Superior temporal gyrus (tissue), 1 donor: ENCODE data around the gene GBP2.
"Not testable (repeated sequence)": the region's sequence is repeated elsewhere in the genome, so short reads cannot be mapped to it uniquely, and the experiment has no call there.

Experiments
- DNase-seq: peaks from one replicate; pipeline ENCODE4 v3.0.0-alpha.2; 2016; ENCODE audit errors: extremely low spot score

Gene GBP2, protein sequence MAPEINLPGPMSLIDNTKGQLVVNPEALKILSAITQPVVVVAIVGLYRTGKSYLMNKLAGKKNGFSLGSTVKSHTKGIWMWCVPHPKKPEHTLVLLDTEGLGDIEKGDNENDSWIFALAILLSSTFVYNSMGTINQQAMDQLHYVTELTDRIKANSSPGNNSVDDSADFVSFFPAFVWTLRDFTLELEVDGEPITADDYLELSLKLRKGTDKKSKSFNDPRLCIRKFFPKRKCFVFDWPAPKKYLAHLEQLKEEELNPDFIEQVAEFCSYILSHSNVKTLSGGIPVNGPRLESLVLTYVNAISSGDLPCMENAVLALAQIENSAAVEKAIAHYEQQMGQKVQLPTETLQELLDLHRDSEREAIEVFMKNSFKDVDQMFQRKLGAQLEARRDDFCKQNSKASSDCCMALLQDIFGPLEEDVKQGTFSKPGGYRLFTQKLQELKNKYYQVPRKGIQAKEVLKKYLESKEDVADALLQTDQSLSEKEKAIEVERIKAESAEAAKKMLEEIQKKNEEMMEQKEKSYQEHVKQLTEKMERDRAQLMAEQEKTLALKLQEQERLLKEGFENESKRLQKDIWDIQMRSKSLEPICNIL

DNA sequence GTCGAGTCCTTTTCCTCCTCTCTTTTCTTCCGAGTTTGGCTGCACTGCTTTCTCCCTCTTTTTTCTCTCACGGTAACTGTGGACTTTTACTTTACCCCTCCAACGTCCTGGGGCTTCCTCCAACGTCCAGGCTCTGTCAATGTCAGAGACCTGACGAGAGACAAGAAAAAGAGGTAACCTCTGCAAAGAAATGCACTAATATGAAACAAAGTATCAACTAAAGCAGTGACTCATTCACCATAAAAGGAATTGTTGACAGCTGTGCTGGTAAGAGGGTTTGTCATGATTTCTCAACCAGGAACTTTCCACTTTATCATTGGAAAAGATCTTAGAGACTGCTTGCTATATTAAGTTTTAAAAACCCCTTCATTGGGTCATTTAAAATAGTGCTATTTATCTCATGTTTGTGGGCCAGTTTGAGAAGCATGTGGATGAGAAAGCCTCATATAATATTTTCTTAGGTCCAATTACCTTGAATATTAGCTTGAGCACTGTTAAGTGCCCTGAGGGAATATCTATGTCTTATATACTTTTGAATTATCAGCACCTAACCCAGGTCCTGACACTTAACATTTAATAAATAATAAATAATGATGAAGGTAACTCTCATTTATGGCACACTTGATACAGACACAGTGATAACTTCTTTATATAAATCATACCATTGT, at the start of gene GBP2:
TSS of gene GBP2 (minus strand) at position 202 of the 668 bp plus-strand sequence. CDS start 4,148 bp downstream, outside the sequence.
- DNase-seq, result no peak

DNA sequence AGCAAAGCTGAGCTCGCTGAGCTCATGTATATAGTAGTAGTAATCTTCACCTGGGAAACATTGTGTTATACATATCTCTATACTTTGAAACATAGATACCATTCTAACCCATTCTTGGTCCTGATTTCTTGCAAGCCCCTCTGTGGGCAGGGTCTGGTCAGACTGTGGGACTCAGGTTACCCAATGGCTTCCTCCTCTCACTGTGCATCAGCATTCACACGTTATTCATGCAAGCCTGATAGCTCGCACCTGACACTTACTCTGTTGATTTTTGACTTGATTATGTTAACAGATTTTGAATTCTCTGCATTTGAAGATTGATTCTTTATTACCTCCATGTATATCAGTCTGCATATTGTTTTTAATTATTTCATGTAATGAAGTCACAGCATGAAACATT, 48.6 kb upstream of the GBP2 start:
- DNase-seq, result no peak

DNA sequence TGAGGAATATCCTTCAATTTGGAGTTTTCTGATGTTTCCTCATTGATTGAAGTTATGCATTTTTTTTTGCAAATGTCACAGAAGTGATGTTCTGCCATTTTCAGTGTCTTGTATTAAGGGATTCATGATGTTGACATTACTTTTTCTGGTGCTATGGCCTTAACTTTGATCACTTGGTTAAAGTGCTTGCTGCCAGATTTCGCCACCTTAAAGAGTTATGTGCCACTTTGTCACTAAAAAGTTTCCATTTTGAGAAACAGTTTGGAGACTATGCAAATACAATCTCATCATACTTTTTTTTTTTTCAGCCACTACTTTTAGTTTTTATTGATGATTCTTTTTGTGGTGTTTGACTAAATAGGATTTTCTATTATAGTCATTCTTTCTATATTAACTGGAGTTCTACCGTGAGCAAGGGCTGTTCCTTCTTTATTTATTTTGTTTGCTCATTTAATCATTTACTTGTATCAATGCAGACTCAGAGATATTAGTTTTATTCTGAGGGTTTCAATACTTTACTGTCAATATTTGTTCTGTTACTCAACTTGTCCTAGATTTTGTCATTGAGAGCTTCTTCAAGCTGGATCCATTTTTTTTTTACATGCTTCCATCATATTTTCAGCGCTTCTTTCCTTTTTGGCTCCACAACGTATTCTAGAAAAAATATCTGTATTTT, 46.7 kb upstream of the GBP2 start:
- DNase-seq, result no peak

DNA sequence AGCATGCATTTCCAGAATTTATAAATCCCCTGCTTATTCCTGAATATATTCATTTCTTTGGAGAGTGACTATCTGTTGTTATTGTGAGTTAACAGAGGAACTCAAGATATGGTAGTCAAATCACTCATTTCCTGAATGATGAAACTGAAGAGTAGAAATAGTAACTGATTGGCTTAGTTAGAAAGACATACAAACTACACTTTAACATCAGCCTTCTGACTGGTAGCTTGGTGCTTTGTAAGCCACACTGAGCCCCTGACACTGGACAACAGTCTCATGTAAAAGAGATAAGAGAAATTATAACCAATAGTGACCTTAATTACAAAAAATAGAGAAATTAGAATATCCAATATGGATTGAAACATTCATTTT, 45.1 kb upstream of the GBP2 start:
- no peak for DNase-seq

DNA sequence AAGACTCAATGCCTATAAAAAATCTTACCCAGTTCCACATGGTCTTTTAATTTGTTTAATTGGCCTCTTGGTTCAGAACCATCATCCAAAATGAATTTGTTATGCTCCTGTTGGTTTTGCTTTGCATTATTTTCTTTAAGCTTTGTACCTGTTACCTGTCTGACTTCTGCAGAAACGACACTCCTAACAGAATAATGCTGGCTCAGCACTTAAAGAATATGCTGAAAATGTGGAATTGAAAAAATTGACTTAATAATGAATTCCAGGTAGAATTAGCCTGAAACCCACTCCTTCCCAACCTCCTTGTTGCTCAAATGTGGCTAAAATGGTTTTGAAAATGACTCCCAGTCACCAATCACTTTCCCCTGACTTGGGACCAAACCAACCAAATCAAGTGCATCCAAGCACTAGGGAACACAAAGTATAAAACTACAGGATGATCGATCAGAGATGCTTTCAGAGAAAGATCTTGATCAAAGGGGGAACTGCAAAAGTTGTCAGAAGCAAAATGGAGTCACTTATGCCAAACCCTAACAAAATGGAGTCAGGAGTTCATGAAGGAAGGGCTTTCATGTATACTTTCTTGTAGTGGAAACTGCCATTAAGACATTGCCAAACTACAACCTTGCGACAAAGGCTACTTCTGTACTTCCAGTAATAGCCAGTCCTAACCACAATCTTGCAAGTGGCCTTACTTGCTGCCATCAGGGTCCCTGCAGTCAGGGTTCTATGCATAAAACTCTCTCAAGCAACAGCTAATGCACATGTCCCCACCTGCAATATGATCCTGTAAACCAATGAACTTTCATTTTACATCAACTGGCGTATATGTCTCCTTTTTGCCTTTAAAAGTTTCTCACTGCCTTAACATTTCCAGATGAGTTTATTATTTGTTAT, 44.5 kb upstream of the GBP2 start:
- no peak for DNase-seq

DNA sequence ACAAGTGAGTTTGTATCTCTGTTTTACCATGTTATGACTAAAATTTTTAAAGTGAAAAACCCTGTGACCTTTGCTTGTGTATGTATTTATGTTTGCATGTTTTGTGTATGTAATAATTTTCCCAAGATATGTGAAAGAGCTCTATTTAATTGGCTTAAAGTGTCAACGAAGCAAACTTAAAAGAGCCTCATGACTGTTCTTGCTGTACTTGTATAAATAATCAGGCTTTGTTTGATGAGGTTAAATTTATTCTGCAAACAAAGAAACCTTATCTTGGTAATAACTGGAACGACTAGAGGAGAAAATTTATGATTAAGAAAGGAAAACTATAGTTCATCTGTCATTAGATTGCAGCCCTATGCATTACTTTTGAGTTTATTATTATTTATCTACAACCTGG, 43.3 kb upstream of the GBP2 start:
- DNase-seq, result no peak

DNA sequence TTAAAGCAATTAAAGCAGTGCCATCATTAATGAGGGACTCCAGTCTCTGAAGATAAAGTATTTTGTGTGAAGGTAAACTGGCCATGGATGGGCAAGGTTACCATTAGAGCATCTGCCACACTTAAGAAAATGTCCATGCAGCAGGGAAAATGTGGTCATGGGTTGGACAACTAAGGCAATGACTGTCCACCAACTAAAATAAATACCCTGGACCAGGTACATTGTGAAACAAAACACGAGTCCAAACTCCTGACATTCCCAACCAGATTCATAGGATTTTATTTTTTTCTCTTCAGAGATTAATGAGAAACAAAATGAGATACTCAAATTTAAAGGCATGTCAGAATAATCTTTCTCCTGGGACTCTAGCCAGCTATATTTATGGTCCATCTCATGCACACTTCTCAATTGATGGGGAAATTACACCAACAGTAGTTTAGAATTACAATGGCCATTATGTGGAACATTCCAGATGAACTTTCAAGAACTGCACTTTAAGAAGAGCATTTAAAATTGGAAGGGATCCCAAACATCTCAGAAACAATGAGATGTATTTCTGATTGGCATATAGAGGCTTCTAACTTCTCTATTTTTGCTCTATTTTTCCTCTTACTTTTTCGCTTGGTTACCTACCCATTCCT, 41.8 kb upstream of the GBP2 start:
- no peak for DNase-seq

DNA sequence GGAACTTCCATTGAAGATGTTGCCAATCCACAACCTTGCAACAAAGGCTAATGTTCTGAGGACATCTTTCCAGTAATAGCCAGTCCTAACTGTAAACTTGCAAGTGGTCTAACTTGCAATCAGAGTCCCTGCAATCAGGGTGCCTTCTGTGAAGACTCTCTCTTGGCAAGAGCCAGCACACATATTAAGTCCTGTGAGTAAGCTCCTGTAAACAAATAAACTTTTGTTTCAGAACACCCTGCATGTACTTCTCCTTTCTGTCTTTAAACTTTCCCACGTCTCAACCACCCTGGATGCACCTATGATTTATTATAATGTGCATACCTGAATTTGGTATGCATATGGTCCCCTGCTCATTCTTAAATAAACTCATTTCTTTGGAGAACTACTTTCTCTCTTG, 40.8 kb upstream of the GBP2 start:
- no peak for DNase-seq

DNA sequence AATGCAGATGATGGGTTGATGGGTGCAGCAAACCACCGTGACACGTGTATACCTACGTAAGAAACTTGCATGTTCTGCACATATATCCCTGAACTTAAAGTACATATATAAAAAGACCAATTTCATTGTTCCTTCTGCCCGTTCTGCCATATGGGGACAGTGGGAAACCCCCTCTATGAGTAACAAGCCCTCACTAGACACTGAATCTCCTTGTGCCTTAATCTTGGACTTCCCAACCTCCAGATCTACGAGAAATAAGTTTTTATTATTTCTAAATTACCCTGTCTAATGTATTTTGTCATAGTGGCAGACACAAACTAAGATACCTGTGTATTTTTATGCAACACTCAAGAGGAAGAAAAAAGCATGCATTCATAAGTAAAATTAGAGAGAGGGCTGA, 39.9 kb upstream of the GBP2 start:
- DNase-seq, result no peak

DNA sequence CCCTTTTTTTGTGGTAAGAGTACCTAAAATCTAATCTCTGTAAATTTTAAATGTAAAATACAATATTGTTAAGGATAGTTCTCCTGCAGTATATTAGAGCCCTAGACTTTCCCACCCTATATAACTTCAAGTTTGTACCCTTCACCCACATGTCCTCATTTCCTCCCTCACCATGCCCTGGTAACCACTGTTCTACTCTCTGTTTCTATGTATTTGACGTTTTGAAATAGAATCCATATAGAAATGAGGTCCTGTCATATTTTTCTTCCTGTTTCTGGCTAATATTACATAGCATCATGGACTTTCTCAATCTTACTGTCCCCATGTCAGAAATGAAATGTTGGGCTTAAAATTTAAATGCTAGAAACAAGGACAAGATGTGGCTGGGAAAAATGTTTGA, 25.1 kb upstream of the GBP2 start:
- no peak for DNase-seq

DNA sequence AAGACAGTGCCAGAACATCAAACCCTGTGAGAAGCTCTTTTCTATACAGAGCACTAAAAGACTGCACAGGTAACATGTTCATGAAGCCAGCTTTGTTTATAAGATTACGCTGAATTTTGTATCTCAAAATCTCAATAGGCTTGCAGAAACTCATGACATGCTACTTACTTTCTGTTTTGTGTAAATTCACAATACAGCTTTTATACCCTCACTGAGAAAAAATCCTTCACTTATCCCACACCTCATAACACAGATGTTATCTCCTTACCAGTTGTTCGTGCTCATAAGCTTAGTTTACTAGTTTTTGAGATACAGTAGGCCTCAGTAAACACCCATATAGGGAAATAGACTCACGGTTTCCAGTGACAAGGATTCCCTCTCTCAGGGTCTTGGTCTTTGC, 24.1 kb upstream of the GBP2 start:
- DNase-seq, result no peak

DNA sequence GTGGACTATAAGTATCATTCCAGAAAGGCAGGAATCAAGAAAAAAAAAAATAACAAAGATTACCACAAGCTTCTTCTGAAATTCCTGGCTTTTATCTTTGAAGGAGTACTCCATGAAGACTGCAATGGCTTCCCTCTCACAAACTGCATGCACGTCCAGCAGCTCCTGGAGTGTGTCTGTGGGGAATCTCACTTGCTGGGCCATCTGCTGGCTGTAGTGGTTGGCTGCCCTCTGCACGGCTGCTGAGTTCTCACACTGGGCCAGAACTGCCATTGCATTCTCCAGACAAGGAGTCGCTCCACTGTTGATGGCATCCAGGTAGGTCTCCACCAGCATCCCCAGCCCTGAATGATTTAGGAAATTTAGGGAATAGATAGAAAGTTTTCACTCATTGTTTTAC, 23.3 kb upstream of the GBP2 start:
- DNase-seq, result no peak

DNA sequence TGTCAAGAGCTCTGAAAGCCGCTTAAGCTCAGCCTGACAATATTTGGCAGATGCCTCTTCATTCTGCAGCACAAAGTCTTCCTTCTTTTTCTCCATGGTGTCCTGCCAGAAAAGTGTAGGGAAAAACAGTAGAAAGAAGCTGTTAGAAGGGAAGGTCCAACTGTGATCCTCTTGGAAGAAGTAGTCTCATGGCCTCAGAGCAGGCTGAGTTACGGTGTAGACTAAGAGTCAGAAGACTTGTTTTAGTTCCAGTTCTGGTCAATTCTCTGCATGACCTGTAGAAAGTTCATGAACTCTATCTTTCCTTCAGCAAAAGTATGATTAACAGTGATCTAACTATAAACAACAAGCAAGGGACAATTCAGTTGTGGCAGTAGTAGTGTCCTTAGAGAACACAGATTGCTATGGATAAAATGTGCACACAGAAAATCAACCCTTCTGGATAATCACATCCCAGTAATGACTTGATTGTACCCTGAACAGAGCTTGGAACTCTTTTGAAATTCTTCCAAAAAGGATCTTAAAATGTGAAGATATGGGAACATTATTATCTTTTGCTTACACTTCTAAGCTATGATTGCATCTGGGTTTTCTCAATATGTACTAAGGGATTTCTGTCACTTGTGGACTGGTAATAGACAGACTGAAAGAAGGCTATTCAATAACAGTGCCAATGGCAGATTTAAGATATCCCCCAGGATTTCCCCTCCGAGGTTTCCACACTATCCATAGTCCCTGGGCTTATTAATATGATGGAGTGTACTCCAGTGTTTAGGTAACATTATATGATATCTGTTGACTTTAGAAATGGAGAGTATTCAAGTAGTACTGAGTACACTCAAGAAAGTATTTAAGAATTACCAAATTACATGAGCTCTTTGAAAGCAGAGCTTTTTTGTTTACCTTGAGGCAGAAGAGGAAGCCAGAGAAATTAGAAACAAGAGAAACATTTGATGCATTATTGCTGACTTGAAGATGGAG, 22.1 kb upstream of the GBP2 start:
- no peak for DNase-seq

DNA sequence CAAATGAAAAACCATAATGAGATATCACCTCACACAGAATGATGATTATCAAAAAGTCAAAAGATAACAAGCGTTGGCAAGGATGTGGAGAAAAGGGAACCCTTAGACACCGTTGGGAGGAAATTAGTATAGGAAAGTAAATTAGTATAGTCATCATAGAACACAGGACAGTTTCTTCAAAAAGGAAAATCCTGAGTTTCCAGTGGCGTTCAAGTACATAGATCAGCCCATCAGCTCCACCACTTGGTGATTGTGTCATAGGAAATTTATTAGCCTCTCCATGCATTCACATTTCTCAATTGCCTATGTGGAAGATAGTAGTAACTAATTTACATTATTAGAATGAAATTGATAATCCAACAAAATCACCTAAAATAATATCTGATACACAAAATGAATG, 20.8 kb upstream of the GBP2 start:
- DNase-seq, result no peak

DNA sequence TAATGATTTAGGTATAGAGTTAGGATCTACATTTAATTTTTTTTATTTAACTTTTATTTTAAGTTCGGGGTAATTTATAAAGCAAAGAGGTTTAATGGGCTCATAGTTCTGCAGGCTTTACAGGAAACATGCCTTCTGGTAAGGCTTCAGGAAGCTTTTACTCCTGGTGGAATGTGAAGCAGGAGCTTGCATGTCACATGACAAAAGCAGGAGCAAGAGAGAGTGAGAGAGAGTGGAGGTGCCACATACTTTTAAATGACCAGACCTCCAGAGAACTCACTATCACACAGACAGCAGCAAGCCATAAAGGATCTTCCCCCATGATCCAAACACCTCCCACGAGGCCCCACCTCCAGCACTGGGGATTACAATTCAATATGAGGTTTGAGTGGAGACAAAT, 17.6 kb upstream of the GBP2 start:
- DNase-seq, result no peak

DNA sequence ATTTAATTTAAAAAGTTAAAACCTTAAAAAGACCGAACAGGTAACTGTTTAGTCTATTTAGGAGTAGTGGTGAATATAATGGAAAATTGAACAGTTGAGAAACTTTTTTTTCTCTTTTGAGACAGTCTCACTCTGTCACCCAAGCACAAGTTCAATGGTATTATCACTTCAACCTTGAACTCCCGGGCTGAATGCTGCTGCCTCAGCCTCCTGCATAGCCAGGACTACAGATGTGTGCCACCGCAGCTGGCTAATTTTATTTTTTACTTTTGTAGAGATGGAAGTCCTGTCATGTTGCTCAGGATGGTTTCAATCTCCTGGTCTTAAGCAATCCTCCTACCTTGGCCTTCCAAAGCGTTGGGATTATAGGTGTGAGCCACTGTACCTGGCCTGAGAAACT, 16.2 kb upstream of the GBP2 start:
- DNase-seq, result no peak

DNA sequence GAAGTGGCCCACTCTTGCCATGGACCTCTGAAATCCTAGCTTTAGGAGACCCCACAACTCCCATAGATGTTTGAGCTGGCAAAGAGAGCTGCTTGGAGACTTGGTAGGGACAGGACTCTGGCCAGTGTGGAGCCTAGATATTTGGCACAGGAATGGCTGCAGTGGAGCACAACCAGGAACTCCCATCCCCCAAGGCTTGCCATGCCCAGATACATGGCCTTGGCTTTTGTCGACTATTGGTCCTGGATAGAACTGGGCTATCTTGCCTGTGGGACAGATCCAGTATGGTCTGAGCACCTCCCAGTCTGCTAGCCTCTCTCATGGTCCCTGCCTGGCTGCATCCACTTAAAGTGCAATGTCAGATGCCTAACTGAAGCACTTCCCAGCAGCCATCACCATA, 7.8 kb upstream of the GBP2 start:
- DNase-seq, result no peak

DNA sequence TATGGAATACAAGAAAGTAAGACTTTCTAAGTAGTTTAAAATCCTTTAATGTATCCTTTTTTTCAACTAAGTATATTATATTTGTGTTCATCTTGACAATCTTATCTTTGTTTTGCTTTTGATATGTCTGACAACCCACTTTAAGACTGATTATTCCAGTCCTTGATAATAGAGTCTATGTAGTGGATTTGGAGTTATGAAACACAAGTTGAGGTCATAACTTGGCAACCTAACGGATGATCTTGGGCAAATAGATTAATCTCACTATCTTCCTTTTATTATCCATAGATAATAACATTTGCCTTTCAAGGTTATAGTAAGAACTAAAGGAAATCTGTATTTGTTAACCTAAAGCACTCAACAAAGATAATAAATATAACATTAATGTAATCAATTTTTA, 4.8 kb upstream of the GBP2 start:
- no peak for DNase-seq

DNA sequence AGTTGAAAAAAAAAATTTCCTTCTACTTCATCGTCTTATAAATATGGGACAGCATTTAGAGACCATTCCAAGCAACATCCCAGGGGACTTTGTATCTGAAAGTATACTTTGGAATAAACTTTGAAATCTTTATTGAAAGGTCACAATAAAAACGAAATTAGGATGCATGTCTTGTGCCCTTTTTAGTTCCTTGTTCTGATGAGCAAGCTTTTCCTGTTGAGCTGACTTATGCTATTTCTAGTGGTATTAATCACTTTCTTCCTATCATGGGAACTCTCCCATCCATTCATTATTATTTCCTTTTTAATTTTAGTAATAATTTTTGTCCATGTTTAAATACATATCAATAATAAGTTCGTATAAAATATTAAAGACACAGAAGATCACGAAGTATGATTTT, 4.0 kb upstream of the GBP2 start:
- DNase-seq, result no peak

DNA sequence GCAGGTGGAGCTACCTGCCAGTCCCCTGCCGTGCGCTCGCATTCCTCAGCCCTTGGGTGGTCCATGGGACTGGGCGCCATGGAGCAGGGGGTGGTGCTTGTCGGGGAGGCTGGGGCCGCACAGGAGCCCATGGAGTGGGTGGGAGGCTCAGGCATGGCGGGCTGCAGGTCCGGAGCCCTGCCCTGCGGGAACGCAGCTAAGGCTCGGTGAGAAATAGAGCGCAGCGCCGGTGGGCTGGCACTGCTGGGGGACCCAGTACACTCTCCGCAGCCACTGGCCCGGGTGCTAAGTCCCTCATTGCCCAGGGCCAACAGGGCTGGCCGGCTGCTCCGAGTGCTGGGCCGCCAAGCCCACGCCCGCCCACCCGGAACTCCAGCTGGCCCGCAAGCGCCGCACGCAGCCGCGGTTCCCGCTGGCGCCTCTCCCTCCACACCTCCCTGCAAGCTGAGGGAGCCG, 2.1 kb upstream of the GBP2 start:
- not testable (repeated sequence) for DNase-seq
